DOHH2 (cell line): ENCODE measurements around the gene DAPP1.

Source experiments
- EZH2phosphoT487 ChIP-seq: fragments of 200-600 bp; sonication (generic); IDR thresholded peaks from 2 replicates; pipeline ENCODE4 v1.6.1; 2017; ENCODE audit warnings: borderline replicate concordance, mild to moderate bottlenecking, antibody characterized with exemption, low read length, moderate library complexity, mixed read lengths
- TF ChIP-seq, protein P1 (sequence below): fragments of 200-600 bp; sonication (generic); IDR thresholded peaks from one replicate; pipeline ENCODE4 v1.5.1; 2014; ENCODE audit warnings: antibody characterized with exemption, mild to moderate bottlenecking, low read depth, low read length; ENCODE audit not compliant: poor library complexity, severe bottlenecking

DNA sequence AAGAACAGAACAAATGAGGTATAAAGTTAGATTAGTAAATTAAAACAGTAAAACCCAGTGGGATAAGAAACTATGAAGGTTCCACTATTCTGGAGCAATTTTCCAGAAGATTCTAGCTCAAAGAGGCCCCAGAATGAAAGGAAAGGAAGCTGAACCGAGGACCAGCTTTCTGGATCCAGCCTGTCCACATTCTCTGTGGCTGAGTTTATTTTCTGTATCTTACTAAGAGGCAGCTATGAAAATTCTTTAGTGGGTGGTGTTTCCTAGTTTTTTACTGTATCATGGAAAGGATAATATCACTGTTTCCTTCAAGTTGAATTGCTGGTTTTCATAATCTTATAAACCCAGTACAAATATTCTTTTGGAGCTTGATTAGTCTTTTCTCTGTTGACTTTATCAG, 11.8 kb downstream of the DAPP1 start:
- TF ChIP-seq, protein P1, sequence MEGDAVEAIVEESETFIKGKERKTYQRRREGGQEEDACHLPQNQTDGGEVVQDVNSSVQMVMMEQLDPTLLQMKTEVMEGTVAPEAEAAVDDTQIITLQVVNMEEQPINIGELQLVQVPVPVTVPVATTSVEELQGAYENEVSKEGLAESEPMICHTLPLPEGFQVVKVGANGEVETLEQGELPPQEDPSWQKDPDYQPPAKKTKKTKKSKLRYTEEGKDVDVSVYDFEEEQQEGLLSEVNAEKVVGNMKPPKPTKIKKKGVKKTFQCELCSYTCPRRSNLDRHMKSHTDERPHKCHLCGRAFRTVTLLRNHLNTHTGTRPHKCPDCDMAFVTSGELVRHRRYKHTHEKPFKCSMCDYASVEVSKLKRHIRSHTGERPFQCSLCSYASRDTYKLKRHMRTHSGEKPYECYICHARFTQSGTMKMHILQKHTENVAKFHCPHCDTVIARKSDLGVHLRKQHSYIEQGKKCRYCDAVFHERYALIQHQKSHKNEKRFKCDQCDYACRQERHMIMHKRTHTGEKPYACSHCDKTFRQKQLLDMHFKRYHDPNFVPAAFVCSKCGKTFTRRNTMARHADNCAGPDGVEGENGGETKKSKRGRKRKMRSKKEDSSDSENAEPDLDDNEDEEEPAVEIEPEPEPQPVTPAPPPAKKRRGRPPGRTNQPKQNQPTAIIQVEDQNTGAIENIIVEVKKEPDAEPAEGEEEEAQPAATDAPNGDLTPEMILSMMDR, result no peak
- no peak for TF ChIP-seq EZH2phosphoT487
